ENCODE data around the gene WSCD2. TPM values are rescaled to one million over a fixed set of nuclear protein-coding genes. Genes with fewer than 3 reads are reported as not detected.

The WSCD2 gene
- total and polyA plus RNA-seq, 2 donors (not counting 3 experiments of a cell fraction or from before 2014, with no cell fraction given): not detected

GRCh38 chr12:108116254-108116653, 12.8 kb upstream of the WSCD2 start:
- Histone ChIP-seq H3K9me3 (replicated peaks; ENCODE audit: control insufficient read depth, insufficient read depth, low read length) (no peaks in the 10 kb centered on the region), H3K27me3 (ENCODE audit: control insufficient read depth in 2 of 2, insufficient read depth in 2 of 2, low read length in 2 of 2) (no peaks in the 10 kb centered on the region), H3K4me3 (replicated peaks in 1 of 3; ENCODE audit: insufficient read depth in 1 of 3, low read depth in 1 of 3, low read length in 3 of 3) (no peak overlapping the region), H3K4me2 (ENCODE audit: insufficient read depth, low read length) (no peak overlapping the region), H3K9me1 (replicated peaks; ENCODE audit: control insufficient read depth, extremely low read depth, insufficient read depth, low read length) (no peaks in the 10 kb centered on the region), H3K79me2 (ENCODE audit: control insufficient read depth, insufficient read depth, low read length) (no peaks in the 10 kb centered on the region), H4K20me1 (replicated peaks; ENCODE audit: control insufficient read depth, extremely low read depth, insufficient read depth, low read length) (no peaks in the 10 kb centered on the region), H2AFZ (ENCODE audit: low read depth, low read length) (no peak overlapping the region), H3K36me3 (ENCODE audit: control insufficient read depth in 2 of 2, extremely low read depth in 1 of 2, insufficient read depth in 2 of 2, low read length in 2 of 2) (no peaks in the 10 kb centered on the region), H3K4me1 (ENCODE audit: control insufficient read depth, extremely low read depth, insufficient read depth, low read length) (no peaks in the 10 kb centered on the region), H3K27ac (ENCODE audit: insufficient read depth, low read depth, low read length) (no peak overlapping the region), H3K9ac (replicated peaks; ENCODE audit: extremely low read depth, insufficient read depth, low read length) (no peak overlapping the region)
- ChIA-PET CTCF (no interaction called here), POLR2A (no interaction called here)
- dilution Hi-C loops (cut with MboI; ENCODE audit: extremely low pct_ligation_motif_present, low sequenced_read_pairs): no loop called here
- intact Hi-C loops (cut with micrococcal nuclease): no loop called here
- no TSS peak for BruUV-seq (replicated peaks)
- no peak for DNase-seq (ENCODE audit: low read depth, low spot score)
- TF ChIP-seq MYC (IDR thresholded peaks at IDR 0.05; ENCODE audit: low read depth, low read length) (no peak), POLR2A (IDR thresholded peaks at IDR 0.05; ENCODE audit: low read depth, low read length) (no peak), FOS (IDR thresholded peaks at IDR 0.05; ENCODE audit: borderline replicate concordance, insufficient read depth, low read length) (no peak), MAX (IDR thresholded peaks at IDR 0.05; ENCODE audit: insufficient read depth, insufficient read length) (no peak), CTCF (IDR thresholded peaks at IDR 0.05; ENCODE audit: extremely low read depth in 1 of 2, insufficient read depth in 1 of 2, low read depth in 1 of 2, low read length in 2 of 2) (no peak), POLR2AphosphoS5 (IDR thresholded peaks at IDR 0.05; ENCODE audit: insufficient read depth, low read depth, low read length) (no peak), JUN (IDR thresholded peaks at IDR 0.05; ENCODE audit: borderline replicate concordance, insufficient read depth, insufficient read length, low read depth) (no peak), GATA2 (IDR thresholded peaks at IDR 0.05; ENCODE audit: insufficient read depth, insufficient read length, low read depth, low read length) (no peak), EZH2 (IDR thresholded peaks at IDR 0.05; ENCODE audit: borderline replicate concordance, low read depth, low read length, severe bottlenecking) (no peak)
- no peak for FAIRE-seq
